Thyroid gland (tissue), 4 donors: Measurements from ENCODE around the gene RPL27A.

Source experiments
- CTCF ChIP-seq, 6 experiments: fragments of 200-600 bp in 3 of 6; fragments of 450-650 bp in 3 of 6; sonication (generic) in 3 of 6; IDR thresholded peaks; one replicate each; pipeline ENCODE4 v1.5.1; 2016 to 2019; ENCODE audit warnings: antibody characterized with exemption in 6 of 6, mild to moderate bottlenecking in 2 of 6, inconsistent platforms in 1 of 6, moderate library complexity in 1 of 6
- POLR2A ChIP-seq, 2 donors: fragments of 450-650 bp; IDR thresholded peaks; one replicate each; pipeline ENCODE4 v1.6.1; 2017; ENCODE audit warnings: antibody characterized with exemption in 2 of 2, mild to moderate bottlenecking in 2 of 2, moderate library complexity in 1 of 2

GRCh38 chr11:8702598-8702915 lies 20.0 kb downstream of the RPL27A start:
- TF ChIP-seq CTCF (IDR thresholded peaks at IDR 0.05) (no peak), POLR2A (IDR thresholded peaks at IDR 0.05) (no peak)
